GM21619 (cell line): ENCODE measurements around the gene TMEM266.

Experiments used
- ATAC-seq: cut with Tn5 transposase; IDR thresholded peaks from one replicate; pipeline ENCODE4 v1.9.1; 2021; ENCODE audit not compliant: unreplicated experiment

Gene TMEM266

DNA sequence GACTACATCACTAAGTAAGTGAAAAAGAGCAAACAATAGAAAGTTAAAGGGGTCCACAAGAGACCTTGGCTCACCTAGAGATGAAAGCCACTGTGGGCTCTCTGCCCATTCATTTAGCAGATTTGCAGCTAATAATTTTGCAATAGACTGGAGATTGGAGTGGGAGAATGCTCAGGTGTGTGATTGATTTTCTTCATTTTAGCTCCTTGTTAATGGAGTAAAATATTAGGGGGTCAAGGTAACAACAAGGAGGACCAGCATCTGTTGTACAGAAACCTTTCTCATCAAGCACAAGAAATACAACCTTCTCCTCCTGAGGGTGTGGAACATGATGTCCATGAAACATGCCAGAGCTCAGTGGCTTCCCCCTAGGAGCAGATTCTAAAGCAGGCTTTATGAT, 63.2 kb downstream of the TMEM266 start:
- no peak for ATAC-seq

GRCh38 chr15:76127169-76127568, 67.4 kb downstream of the TMEM266 start:
- ATAC-seq = no peak

DNA sequence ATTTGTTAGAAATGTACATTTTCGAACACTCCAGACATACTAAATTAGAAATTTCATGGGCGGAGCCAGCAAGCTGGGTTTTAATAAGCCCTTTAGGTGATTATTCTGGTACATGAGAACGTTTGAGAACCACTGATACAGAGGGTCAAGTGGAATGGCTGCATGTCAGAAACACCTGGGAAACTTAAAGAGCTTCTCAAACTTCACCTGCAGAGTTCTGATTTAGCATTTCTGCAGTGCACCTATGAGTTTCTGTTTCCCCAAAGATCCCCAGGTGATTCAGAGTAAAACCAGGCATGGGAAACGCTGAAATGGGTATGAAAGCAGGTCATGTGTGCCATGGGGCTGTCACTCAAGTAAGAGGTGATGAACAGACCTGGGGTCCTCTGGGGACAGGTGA, 68.1 kb downstream of the TMEM266 start:
- no peak for ATAC-seq

- ATAC-seq = no peak
Observed at GRCh38 chr15:76134537-76134936, 74.8 kb downstream of the TMEM266 start.

DNA sequence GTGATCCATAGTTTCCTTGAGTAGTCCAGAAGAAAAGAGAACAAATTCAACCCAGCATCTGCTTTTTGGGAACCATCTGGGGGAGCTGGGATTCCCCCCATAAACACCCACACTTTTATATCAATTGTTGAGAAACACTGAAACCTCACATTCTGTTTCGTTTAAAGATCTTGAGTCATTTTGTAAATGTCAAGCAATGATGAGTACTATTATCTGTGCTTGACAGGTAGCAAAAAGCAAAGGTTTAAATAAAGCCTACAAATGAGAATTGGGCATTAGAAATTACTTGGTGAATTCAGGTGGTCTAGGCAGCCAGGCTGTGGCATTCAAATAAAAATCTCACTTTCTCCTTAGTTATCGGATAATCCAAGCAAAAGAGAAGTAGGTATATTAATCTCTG, 75.7 kb downstream of the TMEM266 start:
- no peak for ATAC-seq

DNA sequence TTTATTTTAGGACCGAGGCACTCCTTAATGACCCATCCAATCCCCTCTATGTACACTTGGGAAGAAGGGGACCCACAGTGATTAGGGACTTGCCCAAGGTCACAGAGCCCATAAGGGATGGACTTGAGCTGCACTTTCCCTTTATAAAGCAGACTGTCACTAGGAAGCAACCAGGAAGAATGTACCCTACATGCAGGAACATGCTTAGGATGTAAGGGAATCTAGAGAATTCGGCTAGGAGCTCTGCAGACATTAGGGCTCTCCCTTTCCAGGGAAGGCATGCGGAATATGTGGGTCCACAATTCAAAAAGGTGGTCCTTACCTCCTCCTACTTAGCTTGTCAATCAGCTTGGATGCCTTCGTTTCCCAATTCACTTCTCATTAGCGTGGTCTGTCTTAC, 78.7 kb downstream of the TMEM266 start:
- ATAC-seq = no peak

- ATAC-seq = peak; percentile 64
Observed at GRCh38 chr15:76139368-76140073, 79.7 kb downstream of the TMEM266 start.

- ATAC-seq = no peak
Observed at GRCh38 chr15:76140074-76140464, 80.3 kb downstream of the TMEM266 start.

GRCh38 chr15:76146812-76147211, 87.0 kb downstream of the TMEM266 start:
- no peak for ATAC-seq

DNA sequence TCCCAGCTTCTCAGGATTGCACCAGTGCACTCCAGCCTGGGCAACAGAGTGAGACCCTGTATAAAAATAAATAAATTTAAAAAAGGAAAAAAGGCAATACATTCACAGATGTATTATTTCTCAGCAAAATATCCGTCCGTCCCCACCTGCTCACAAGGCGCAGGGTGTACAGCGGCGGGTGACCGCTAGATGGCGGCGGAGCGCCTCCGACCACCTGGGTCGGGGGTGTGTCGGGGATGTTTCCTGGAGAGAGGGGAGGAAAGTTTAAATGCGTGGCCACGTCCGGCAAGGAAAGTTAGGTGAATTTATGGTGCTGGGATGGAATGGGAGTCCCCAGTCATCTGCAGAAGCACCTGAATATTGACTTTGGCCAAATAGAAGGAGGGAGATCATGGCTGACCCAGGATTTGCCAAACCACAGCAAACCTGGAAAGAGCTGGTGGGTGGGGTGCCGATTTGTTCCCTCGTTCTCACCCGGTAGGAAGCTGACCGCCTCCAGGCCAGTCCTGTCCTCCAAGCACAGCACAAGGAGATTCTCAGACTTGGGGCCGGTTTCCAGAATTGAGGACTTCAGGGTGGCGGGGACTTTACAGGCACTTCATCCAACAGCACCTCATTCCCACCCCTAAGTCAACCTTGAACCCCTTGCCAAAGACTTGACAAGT, 88.3 kb downstream of the TMEM266 start:
- no peak for ATAC-seq

GRCh38 chr15:76149291-76149915, 89.6 kb downstream of the TMEM266 start:
- ATAC-seq = no peak

GRCh38 chr15:76150513-76150912, 90.7 kb downstream of the TMEM266 start:
- peak; percentile 22 for ATAC-seq

DNA sequence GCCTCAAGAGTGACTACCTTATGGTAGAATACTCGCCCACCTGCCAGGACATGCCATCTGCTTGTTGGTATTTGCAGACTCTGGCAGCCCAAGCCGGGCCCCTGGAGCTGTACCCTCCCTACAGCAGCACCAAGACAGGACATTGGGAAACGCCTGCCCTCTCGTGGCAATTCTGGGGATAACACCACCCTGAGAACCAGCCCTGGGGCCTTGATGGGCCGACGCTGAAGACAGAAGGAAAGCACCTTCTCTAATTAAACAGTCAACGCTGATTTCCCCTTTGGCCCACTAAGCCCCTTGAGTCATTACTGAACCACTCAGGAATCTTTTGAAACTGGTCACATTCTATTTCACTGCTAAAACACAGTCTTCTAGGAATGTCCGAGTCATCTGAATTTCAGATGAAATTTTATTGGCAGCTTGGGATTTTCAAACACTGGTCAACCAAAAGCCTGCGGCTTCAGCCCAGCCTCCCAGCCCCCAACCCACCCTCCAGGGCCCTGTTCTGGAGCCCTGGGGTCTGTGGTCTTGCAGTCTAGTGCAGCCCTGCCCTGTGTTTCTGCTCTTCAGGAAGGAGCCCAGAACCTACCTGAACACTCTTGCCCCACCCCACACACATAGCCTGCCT, 91.3 kb downstream of the TMEM266 start:
- ATAC-seq = peak; percentile 76

- ATAC-seq = no peak
Observed at GRCh38 chr15:76151599-76151974, 91.8 kb downstream of the TMEM266 start.

- ATAC-seq = no peak
Observed at GRCh38 chr15:76152197-76152596, 92.4 kb downstream of the TMEM266 start.

DNA sequence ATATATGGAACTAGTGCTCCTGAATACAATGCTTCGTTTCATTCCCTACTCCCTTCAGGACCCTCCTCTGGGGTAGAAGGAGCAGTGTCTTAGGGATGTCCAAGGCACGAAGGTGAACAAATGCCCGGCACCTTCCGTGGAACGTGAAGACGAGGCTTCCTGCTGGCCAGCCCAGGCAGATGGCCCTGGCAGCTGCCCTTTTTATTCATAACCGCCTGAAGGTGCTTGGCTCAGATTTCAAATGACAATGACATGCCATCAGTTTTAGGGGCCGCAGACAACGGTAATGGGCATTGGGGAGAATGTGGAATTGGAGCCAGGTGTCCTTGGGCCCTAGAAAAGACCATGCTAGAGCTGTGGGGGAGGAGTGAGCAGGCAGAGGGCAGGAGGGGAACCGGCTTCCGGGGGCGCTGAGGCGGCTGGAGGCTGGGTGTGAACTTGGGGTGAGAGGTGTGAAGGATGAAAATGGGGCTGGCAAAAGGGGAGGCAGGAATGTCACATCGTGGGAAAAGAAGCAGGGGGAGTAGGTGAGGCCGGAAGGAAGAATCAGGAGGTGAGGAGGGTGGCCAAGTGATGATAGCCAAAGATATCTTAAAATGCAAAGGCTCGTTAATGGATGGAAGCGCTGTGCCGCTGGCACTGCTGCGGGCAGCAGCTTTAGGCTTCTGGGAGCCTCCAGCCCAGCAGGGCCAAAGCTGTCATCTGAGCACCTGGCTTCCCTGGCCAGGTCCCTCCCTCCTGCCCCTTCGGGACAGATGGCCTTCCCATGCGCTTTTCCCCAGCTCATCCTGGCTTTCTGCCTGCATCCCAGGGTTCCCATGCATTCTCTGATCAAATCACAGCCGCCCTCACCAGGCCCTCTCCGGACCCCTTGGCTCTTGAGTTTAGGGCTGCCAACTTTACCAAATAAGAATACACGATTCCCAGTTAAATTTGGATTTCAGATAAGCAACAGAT, 93.7 kb downstream of the TMEM266 start:
- ATAC-seq = no peak

DNA sequence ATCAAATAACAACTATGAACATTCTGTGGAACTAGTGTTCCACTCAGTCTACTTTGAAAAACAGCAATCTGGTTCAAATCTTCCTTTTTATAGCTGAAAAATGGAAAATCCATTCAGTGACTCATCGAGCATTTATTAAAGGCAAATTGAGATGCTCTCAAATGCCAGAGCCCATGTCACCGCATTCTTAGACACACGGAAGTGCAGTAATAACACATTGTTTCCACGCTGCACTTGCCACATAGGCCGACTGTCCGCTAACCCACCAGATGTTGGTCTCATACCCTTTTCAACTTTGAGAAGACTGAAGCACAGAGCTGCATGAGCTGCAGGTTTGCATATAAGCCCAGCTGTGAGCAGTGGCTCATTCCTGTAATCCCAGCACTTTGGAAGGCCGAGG, 95.9 kb downstream of the TMEM266 start:
- no peak for ATAC-seq

GRCh38 chr15:76158226-76158625, 98.4 kb downstream of the TMEM266 start:
- ATAC-seq = no peak

GRCh38 chr15:76158815-76159214, 99.0 kb downstream of the TMEM266 start:
- ATAC-seq = no peak

DNA sequence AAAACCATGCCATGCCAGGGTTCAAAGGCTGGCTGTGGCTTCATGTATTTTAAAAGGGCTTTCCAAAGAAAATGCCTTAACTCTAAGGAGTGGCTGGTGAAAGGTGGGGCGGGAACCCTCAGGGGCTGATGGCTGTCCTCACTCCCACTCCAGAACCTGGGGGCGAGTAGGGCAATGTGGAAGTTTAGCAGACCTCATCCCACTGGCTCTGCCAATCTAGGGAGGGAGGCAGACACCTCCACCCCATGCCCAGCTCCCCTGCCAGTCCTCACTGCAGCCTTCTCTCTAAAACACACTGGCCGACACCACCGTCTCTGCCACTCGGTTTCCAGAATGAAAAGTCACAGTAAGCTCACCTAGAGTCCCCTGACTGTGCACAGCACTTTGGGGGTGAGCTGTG, 99.5 kb downstream of the TMEM266 start:
- no peak for ATAC-seq
